A673 (cell line): ENCODE results near the gene SLC22A25. TPM values are rescaled to one million over a fixed set of nuclear protein-coding genes. Genes with fewer than 3 reads are reported as not detected.

Experiments
- Bru-seq: library from RNA; stranded (reverse); fragments of 400-500 nt; gene quantifications from one replicate; lab custom pipeline; 2021; lab: Mats Ljungman, UMichigan
- BruChase-seq, 2 experiments: library from RNA; stranded (reverse); fragments of 400-500 nt; gene quantifications; one replicate each; lab custom pipeline; 2021; lab: Mats Ljungman, UMichigan
- BruUV-seq: library from RNA; stranded (reverse); fragments of 400-500 nt; replicated peaks from 2 replicates; lab custom pipeline; 2021; lab: Mats Ljungman, UMichigan
- CTCF ChIA-PET: fragments of 300-600 bp; sonication (Branson Sonifier 250); formaldehyde crosslinking; loops from one replicate; lab custom pipeline; 2022; ENCODE audit warnings: antibody characterized with exemption; lab: Charles Lee
- POLR2A ChIA-PET: fragments of 300-600 bp; sonication (Branson Sonifier 250); formaldehyde crosslinking; loops from one replicate; lab custom pipeline; 2022; ENCODE audit warnings: antibody characterized with exemption; ENCODE audit not compliant: low non-redundant PET; lab: Charles Lee
- DNase-seq: peaks from one replicate; pipeline ENCODE4 v3.0.0-alpha.2; 2015; ENCODE audit warnings: low spot score
- H3K27ac ChIP-seq: fragments of 200-600 bp; sonication (generic); 2 replicates; pipeline ENCODE4 v1.5.1; 2016; ENCODE audit warnings: mixed run types, low read depth, mild to moderate bottlenecking, mixed read lengths, antibody characterized with exemption, low read length; ENCODE audit not compliant: poor library complexity, severe bottlenecking
- H3K27me3 ChIP-seq: fragments of 200-600 bp; sonication (generic); replicated peaks from 2 replicates; pipeline ENCODE4 v1.6.1; 2017; ENCODE audit warnings: mixed run types, low read depth, mild to moderate bottlenecking, mixed read lengths, antibody characterized with exemption, low read length; ENCODE audit not compliant: insufficient read depth, poor library complexity
- H3K36me3 ChIP-seq: fragments of 200-600 bp; sonication (generic); 2 replicates; pipeline ENCODE4 v1.6.1; 2016; ENCODE audit warnings: mixed run types, mild to moderate bottlenecking, mixed read lengths, antibody characterized with exemption, low read length; ENCODE audit not compliant: insufficient read depth, poor library complexity, severe bottlenecking
- H3K4me1 ChIP-seq: fragments of 200-600 bp; sonication (generic); 2 replicates; pipeline ENCODE4 v1.6.1; 2017; ENCODE audit warnings: mixed run types, mild to moderate bottlenecking, mixed read lengths, antibody characterized with exemption, low read length; ENCODE audit not compliant: insufficient read depth, poor library complexity, severe bottlenecking
- H3K4me3 ChIP-seq: fragments of 200-600 bp; sonication (generic); 2 replicates; pipeline ENCODE4 v1.5.1; 2016; ENCODE audit warnings: low read depth, mixed run types, mild to moderate bottlenecking, mixed read lengths, low read length; ENCODE audit not compliant: poor library complexity, severe bottlenecking
- H3K9me3 ChIP-seq: fragments of 200-600 bp; sonication (generic); 2 replicates; pipeline ENCODE4 v1.6.1; 2016; ENCODE audit warnings: mixed run types, low read depth, mild to moderate bottlenecking, mixed read lengths, antibody characterized with exemption, low read length; ENCODE audit not compliant: poor library complexity, severe bottlenecking
- CTCF ChIP-seq: fragments of 300-800, 200-600 bp; sonication (generic); conservative IDR thresholded peaks from 2 replicates; pipeline ENCODE4 v1.5.1; 2017; ENCODE audit warnings: low read depth, mild to moderate bottlenecking, antibody characterized with exemption, low read length, moderate library complexity, mixed read lengths
- EZH2 ChIP-seq: fragments of 200-600 bp; sonication (generic); IDR thresholded peaks from 2 replicates; pipeline ENCODE4 v1.6.1; 2017; ENCODE audit warnings: borderline replicate concordance, low read depth, mild to moderate bottlenecking, mixed read lengths, antibody characterized with exemption, low read length; ENCODE audit not compliant: poor library complexity, severe bottlenecking
- intact Hi-C: fragments of 100-400 bp; cut with micrococcal nuclease; formaldehyde crosslinking; loops from one replicate; pipeline ENCODE4 v1.10.0; 2022; ENCODE audit not compliant: unreplicated experiment
- long read RNA-seq: library from polyadenylated mRNA; stranded (forward); transcript quantifications from one replicate; pipeline ENCODE4 v2.0.0, GENCODE V29; 2022
- total RNA-seq: library from RNA; stranded (reverse); gene quantifications from 2 replicates; pipeline ENCODE4 v1.2.3, GENCODE V29; 2021

The SLC22A25 gene
- total RNA-seq (not detected in 2 replicates), Bru-seq, nascent RNA (percentile 0 among the genes with signal in this experiment), BruChase-seq, experiment 1, labeled RNA remaining after a 2-hour chase (percentile 1 among the genes with signal in this experiment), BruChase-seq, experiment 2, labeled RNA remaining after a 6-hour chase (percentile 3 among the genes with signal in this experiment)
- long read RNA-seq: 0 reads

GRCh38 chr11:63243533-63243932 is at the start of gene SLC22A25:
SLC22A25 (minus strand) TSS chr11:63243599; CDS start chr11:63229652, 13,947 bp downstream.
- intact Hi-C loops: no loop called here
- Histone ChIP-seq H3K27ac (no peak within 1 kb of the TSS), H3K27me3 (peaks cover 37% of the 10 kb centered on the region), H3K9me3 (no peaks in the 10 kb centered on the region), H3K36me3 (no peaks in the 10 kb centered on the region), H3K4me1 (no peaks in the 10 kb centered on the region), H3K4me3 (no peak within 1 kb of the TSS)
- TF ChIP-seq CTCF (no peak), EZH2 (no peak)
- BruUV-seq: no TSS peak
- no peak for DNase-seq
- POLR2A ChIA-PET: no interaction called here
- CTCF ChIA-PET: no interaction called here

GRCh38 chr11:63290285-63290684 is 46.9 kb upstream of the SLC22A25 start:
- intact Hi-C loops: no loop called here
- TF ChIP-seq EZH2 (no peak), CTCF (no peak)

GRCh38 chr11:63289658-63290057 is 46.3 kb upstream of the SLC22A25 start:
- H3K27me3 ChIP-seq: peaks cover 3% of the 10 kb centered on the region
- TF ChIP-seq EZH2: no peak
- no peak for TF ChIP-seq CTCF
- no peaks in the 10 kb centered on the region for H3K9me3 ChIP-seq
- BruUV-seq: no TSS peak
- H3K27ac ChIP-seq: no peak overlapping the region
- no peaks in the 10 kb centered on the region for H3K4me1 ChIP-seq
- intact Hi-C loops: no loop called here
- DNase-seq: no peak
- no peaks in the 10 kb centered on the region for H3K36me3 ChIP-seq
- no peak overlapping the region for H3K4me3 ChIP-seq
- ChIA-PET CTCF (no interaction called here), POLR2A (no interaction called here)

More at GRCh38 chr11:63290285-63290684, 46.9 kb upstream of the SLC22A25 start:
- ChIA-PET CTCF (no interaction called here), POLR2A (no interaction called here)
- no peaks in the 10 kb centered on the region for H3K9me3 ChIP-seq
- H3K36me3 ChIP-seq: no peaks in the 10 kb centered on the region
- H3K4me3 ChIP-seq: no peak overlapping the region
- BruUV-seq: no TSS peak
- H3K27me3 ChIP-seq: no peaks in the 10 kb centered on the region
- DNase-seq: no peak
- no peaks in the 10 kb centered on the region for H3K4me1 ChIP-seq
- no peak overlapping the region for H3K27ac ChIP-seq
